HG03060 (cell line): ENCODE measurements around the gene ANKMY2.
"Not testable (repeated sequence)": the region's sequence is repeated elsewhere in the genome, so short reads cannot be mapped to it uniquely, and the experiment has no call there.

ENCODE experiments used
- ATAC-seq: cut with Tn5 transposase; IDR thresholded peaks from one replicate; pipeline ENCODE4 v1.9.1; 2021; ENCODE audit warnings: low read depth, moderate number of reproducible peaks; ENCODE audit not compliant: unreplicated experiment

Gene ANKMY2

DNA sequence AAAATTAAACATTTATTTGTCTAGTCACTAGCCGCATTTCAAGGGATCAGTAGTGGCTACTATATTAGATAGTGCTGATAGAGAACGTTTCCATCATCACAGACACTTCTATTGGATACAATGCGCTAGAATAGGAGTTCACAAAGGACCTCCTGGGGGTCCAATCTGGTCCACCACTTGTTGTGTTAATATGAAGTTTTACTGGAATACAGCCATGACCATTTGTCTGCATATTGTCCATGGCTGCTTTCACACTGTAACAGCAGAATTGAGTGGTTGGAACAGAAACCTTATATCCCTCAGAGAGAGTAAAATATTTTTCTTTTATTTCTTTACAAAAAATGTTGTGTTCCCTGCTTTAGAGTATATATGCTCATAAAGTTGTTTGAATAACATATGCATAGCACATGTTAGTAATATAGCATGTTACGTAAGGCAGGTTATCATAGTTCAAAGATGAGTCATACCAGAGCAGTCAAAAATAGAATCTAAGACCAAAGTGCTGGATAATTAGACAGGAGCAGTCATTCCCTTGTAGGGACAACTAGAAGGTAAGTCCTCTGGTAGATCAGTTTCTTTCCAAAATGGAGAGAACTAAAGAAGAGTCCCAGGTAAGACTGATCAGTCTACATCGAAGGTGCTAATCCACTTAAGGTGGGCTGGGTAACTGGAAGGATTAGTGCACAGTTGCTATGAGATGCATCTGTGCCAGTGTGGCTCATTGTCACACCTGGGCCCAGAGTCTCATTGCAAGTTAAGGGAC lies 15.3 kb upstream of the ANKMY2 start:
- ATAC-seq, result no peak

DNA sequence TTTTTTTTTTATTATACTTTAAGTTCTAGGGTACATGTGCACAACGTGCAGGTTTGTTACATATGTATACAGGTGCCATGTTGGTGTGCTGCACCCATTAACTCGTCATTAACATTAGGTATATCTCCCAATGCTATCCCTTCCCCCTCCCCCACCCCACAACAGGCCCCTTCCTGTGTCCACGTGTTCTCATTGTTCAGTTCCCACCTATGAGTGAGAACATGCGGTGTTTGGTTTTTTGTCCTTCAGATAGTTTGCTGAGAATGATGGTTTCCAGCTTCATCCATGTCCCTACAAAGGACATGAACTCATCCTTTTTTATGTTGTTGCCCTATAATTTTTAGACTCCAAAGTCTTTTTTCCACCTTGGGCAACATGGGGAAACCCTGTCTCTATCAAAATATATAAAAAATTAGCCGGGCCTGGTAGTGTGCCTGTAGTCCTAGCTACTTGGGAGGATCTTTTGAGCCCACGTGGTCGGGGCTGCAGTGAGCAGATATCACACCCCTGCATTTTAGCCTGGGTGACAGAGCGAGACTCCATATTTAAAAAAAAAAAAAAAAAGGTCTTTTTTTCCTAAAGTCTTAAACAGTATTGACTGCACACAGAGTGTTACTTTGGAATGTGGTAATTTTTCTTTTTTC lies 14.4 kb upstream of the ANKMY2 start:
- not testable (repeated sequence) for ATAC-seq

DNA sequence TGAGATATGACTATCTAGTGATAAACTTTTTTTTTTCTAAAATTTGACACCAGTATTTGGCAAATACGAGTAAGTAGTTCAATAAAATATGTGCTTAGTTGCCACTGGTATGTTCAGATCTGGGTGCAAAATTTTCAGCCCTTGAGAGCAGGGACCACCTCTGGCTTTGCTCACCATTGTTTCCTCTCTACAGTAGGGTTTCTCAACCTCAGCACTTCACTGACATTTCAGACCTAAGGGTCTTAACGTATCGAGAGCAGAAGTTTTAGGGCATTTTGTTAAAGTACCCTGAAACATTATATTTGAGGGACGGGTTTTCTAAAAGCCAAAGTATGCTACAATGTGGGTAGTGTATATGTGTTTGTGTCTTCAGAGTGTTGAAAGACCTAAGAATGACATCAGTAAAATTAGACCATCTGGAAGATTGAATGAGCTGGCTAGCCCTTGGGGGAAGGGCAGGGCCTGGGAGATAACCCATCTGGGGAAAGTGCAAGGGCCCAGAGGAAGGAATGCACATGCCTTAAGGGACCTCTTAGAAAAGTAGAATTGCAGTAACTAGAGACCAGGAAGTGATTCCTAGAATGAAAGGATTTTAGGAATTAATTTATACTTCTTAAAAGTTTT lies 12.2 kb upstream of the ANKMY2 start:
- no peak for ATAC-seq

DNA sequence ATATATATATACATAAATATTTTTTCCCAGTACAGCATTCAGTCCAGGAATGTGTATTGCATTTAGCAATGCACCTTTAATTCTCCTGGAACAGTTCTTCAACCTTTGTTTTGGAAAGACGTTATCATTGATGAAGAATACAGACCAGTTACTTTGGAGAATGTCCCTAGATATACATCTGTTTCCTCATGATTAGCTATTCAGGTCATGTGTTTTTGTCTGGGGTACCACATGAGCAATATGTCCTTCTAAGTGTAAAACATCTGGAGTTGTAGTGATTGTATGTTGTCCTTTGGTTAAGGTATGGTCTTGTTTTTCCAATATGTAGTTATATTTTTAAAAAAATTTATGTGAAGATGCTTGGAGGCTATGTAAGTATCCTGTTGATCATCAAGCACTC lies 10.6 kb upstream of the ANKMY2 start:
- ATAC-seq, result no peak

DNA sequence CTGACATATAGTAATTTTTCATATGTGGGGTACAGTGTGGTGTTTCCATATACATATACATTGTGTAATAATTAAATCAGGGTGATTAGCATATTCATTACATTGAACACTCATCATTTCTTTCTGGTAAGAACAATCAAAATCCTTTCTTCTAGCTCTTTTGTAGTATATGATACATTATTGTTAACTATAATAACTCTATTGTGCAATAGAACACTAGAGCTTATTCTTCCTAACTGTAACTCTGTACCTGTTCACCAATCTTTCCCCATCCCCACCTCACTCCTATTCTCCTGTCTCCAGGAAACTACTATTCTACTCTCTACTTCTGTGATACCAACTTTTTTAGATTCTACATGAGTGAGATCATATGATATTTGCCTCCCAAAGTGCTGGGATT lies 9.8 kb upstream of the ANKMY2 start:
- no peak for ATAC-seq

DNA sequence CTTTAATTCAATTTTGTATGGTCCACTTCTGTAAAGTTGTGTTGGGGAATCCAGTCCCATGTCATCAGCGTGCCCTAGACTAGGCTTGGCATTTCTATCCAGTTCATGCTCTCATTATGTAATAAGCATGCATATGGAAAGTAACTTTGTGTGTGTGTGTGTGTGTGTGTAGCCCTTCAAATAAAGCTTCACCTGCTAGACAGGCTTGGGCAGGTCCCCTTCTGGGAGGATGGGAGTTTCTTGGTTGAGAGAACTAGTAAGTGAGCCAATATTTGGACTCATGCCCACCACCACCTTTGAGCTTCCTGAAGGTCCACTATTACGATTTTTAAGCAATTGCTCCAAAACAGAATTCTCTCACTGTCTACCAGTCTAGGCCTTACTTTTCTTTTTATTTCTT lies 7.3 kb upstream of the ANKMY2 start:
- no peak for ATAC-seq

DNA sequence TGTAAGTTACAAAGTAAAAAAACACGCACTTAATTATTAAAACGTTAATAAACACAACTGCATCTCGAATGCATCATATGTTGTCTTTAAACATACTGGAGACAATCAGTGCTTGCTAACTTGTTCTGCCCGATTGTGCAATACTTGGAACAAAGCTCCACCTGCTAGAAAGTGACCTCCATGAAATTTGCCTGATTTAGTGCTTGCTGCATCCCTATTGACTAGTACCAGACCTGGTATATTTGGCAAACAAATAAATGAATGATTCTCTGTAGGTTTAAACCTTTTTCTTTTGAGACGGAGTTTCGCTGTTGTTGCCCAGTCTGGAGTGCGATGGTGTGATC lies 6.7 kb upstream of the ANKMY2 start:
- ATAC-seq, result no peak

DNA sequence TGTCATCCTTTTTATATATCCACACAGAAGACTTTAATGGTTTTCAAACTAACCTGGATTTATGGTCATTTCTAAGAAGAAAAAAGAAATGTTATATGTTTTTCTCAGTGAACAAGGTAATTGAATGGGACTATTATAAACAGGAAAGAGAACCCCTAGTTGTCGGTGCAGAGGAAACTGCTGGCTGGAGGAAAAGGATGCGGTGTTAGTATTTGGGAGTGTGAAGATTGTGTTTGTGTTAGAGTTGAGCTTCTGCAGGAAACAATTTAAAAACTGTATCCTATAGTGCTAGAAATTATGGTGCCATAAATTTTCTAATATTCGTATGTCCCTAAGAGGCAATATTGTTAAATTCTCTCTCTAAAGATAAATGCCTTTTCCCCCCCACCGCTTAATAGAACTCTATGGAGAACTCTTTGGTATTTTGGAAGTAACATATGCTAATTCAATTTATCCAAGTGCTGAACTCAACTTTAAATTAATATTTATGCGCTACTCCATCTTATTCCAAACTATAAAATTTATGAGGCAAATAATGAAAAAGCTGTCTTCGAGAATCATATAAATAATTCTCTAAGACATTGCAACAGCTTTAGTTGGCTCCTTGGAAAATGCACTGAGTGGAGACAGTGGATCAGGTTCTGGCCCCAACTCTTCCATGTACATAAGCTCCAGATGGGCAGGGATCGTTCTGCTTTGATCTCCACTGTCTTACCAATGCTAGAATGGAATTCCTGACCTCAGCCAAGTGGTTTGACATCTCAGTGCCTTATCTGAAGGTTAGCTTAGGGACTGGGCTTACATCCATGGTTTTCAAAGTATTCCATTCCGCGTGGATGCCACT lies 6.1 kb upstream of the ANKMY2 start:
- no peak for ATAC-seq

DNA sequence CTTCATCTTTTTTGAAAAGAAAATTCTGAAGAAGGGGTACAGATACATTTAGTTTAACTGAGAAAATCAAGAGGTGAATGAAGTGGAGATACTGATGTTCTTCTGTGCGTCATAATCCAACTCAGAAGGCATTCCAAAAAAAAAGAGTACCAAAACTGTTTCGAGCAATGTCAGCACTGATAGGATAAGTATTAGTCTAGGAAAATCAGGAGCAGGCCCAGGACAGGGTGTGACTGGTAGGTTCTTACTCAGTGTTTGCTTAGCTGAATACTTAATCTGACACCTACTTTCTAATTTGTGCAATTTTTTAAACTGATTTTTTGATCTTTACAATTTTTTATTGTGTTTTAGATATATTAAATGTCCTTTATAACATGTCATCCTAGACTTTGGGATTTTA lies 4.7 kb upstream of the ANKMY2 start:
- ATAC-seq, result no peak

DNA sequence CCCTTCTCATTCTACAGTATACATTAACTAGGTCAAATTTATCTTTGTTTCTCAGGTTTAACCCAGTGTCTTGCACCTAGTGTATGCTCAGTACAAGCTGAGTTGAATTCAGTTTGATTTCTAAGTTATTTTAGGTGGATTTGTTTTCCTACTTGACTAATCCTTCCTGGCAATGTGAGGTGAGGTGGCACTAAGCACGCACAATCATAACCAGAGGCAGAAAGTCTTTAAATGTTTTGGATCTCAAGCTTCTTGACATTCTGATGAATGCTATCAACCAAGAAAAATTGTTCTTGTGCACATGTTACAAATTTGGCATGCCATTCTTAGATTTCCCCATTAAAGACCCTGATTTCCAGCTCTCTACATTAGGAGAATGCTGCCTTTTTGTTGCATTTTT lies 3.6 kb upstream of the ANKMY2 start:
- ATAC-seq, result no peak

DNA sequence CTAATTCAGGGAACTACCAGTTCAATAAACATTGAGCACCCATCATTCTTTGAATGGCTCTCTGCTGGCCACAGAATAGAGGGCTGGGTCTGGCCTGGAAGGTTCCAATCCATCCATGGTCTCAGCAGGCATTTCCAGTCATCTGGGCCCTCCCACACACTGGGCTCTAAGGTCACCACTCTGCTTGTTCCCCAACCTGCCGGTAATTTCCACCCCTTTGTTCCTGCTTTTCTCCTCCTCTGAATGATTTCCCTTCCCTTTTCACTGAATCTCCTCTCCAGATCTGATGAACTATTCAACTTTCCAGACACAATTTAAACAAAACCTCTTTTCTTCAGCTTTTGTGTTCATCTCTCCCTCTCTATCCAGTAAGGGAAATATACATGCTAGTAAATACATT lies 3.0 kb upstream of the ANKMY2 start:
- ATAC-seq, result no peak

DNA sequence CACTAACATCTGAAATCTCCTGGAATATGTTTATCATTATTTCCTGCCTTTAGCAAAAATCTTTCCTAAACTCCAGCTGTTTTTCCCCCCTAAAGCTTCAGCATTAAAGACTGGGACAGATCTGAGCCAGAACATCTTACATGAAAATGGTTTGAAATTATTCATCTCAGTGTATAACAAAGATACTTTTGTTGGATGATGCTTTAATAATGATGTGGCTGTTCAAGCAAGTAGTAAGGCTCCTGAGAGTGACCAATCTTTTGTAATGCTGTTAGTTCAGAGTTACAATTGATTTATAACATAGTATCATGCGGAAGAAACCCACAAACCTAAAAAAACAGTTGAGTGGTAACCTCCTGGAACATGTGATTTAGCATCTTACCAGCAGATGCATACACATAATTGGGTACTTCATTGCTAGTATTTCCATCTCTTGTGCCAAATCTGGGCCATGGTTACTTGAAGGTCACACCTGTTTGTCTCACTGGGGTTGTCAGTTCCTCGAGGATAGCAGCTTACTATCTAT lies 1.9 kb upstream of the ANKMY2 start:
- ATAC-seq, result no peak

DNA sequence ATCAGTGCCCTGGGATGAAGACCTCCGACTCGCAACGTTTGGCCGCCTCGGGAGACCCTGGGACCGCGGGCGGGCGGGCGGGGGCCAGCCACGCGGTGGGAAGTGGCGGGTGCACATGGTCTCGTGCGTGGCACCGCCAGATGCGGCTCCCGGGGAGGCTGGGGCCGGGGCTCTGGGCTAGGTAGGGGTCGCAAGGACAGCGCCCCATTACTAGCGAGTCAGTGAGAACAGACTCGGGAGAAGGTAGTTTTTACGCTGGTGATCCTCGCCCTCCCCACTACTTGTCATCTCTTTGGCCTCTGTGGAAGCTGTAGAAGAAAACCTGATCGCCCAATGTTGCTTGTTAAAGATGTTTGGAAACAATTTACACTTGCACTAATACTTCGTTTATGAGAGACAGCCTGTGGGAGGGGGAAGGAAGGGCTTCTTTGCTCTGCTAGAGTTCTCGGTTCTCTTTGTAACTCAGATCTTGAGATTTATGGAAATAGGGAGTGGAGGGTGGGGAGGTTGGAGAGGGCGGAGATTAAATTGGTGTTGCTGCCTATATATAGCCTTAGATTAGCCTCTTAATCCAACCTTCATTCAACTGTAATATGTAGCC lies 1.0 kb upstream of the ANKMY2 start:
- no peak for ATAC-seq

DNA sequence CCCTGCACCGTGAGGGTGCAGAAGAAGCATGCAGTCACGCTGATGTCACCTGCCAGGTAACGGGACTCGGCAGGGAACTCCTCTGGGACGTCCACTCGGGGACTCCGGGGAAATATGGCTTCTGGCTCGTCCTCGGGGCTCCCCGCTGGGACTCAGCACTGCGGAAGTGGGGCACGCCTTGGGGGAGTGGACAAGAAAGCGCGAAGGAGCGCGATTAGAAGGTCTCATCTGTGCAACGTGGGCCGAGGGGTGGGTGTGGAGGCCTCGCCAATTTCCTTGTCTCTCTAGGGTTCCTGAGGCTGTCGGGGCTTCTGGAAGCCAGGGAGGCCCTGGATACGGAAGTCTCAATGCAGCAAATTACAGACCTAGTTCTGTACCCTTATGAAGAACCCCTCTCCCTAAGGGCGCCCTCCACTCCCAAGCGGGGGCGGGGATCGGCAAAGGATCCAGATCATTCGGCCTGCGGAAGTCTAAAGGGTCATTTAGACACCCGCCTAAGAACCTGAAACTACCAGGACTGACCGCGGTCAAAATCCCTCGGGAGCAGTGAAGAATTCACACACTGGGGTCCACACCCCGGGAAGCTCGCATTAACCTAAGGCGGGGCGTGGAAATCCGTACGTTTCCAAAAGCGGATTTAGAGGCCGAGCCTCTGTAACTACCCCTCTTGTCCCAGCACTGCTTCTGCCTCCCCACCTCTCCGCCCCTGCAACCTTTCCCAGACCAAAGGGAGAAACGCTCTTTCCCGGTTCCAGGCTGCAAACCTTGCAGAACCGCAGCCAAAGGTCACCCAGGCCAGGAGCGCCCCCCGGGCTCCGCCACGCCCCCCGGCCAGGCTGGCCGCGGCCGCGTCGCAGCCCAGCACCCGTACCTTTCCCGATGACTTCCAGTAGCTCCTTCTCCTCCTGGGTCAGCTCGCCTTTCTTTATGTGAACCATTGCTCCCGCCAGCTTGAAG lies 640 bp downstream of the ANKMY2 start:
- no peak for ATAC-seq

DNA sequence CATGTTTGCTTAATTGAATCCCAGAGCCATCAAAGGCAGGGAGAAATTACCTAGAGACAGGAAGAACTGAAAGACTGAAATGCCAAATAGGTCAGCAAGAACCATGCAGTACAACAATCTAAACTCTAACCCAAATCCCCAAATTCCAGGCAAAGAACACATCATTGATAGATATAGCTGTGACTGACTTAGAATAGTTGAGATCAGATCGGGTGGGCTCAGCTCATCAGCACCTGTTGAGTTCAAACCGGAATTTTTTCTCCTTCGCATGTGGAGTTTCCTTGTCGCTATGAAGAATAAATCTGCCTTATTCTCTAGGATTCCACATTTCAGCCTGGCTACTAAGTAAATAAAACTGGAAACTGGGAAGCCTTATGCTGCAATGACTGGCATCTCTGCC lies 1.4 kb downstream of the ANKMY2 start:
- no peak for ATAC-seq

DNA sequence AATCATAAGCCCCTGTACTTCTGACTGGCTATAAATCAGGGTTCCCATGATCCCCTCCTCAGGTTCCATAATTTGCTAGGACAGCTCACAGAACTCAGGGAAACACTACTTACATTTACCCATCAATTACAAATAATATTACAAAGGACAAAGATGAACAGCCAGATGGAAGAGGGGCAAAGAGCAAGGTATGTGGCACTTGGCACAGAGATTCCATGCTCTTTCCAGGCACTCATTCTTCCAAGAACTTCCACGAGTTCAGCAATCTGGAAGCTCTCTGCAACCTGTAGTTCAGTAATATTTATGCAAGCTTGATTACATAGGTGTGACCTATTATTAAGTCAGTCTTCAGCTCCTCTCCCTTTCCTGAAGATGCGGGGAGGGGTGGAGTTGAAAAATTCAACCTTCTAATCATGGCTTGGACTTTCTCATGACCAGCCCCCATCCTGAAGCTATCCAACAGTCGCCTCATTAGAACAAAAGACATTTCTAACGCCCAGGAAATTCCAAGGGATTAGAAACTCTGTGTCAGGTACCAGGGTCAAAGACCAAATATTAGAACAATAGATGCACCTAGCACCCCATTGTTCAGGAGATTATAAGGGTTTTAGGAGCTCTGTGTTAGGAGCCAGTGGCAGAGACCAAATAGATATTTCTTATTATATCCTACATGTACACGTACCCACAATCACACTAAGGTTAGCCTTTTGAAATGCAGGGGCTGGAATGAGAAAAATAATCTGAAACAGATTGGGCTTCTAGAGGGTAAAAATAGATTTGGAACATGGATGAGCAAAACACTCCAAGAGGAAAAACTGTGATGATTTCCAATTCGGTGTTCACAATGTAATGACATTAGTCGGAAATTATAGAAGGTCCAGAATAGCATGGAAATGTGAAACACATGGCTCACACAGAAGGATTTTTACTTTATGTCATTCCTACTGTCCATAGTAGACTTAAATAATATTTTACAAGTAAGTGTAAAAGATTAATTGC lies 7.0 kb downstream of the ANKMY2 start:
- no peak for ATAC-seq

DNA sequence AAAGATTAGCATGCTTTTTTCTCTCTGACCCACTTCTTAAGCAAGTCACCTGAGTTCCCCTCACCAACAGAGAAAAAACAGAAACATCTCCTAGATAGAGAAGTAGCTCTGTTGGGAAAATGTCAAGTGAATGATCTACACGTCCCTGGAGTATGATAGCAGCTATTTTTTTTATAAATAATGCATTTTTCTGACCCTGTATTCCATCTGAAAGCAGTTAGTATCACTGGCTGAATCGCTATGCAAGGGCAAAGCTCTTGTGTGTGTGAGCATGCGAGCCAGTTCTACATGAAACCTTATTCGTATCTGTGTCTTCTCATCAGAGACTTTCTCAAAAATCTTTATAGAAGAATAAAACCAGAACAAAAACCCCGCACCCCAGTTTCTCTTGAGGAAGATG lies 8.2 kb downstream of the ANKMY2 start:
- ATAC-seq, result no peak

DNA sequence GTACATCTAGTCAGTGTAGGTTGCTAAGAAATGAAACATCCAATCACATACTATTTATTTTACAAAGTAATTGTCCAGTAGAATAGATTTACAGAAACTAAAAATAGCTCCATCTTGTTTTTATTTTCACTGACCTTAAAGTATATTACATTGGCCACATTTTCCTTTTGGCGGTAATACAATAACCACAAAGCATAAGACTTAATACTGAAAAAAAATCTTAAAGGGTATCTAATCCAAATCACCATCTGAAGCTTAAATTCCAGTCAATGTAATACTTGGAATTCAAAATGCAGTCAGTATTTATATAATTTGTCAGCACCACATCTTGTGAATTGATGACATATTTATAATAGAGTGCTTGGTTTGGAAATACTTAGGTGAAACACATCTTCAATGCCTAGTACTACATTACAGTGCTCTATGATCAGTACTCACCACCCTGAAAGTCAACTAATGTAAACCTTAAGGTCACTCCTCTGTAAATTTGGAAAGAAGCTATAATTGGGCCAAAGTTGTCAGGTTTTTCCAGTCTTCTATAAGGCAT lies 8.9 kb downstream of the ANKMY2 start:
- ATAC-seq, result no peak
